HG03575 (cell line): Measurements from ENCODE around the gene DERL3.
"Not testable (repeated sequence)": the region's sequence is repeated elsewhere in the genome, so short reads cannot be mapped to it uniquely, and the experiment has no call there.

ENCODE experiments used
- ATAC-seq: cut with Tn5 transposase; IDR thresholded peaks from one replicate; pipeline ENCODE4 v1.9.1; 2021; ENCODE audit not compliant: unreplicated experiment, insufficient number of reproducible peaks, low FRiP score; ENCODE audit errors: extremely low read depth

DERL3 gene

DNA sequence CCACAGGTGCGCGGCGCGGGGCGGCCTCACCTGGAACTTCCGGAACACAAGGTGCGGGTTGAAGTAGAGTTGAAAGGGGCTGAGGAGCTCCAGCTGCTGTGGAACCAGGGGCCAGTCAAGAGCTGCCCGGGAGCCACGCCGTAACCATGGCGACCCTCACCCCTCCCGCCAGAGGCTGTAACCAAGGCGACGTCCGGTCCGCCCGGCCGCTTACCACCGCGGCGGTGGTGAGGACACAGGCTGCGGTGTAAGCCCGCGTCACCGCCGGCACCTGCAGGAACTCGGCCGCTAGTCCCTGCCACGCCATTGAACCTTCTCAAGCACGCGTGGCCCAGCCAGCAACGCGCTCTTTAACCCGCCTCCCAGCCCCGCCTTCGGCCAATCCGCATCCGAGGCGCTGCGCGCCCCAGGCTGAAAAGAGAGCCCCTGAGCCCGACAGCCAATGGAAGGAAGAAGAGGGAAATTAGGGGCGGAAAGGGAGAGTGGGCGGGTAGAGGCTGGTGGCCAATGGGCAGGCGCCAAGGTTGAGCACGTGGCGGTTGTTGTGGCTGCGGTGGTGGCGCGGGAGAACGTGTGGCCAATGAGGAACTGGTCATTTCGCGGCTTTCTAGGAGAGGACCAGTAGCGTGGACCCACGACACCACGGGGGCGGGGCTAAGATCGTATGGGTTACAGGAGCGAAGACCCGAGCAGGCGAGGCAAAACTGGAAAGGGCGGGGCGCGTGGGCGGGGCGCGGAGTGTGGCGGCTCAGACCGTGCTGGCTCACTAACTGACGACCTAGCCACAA lies at the start of gene DERL3:
Gene DERL3, minus strand, starts transcription at position 326 of the 788 bp plus-strand sequence. Its CDS starts 19 bp downstream, at position 307.
- no peak for ATAC-seq

DNA sequence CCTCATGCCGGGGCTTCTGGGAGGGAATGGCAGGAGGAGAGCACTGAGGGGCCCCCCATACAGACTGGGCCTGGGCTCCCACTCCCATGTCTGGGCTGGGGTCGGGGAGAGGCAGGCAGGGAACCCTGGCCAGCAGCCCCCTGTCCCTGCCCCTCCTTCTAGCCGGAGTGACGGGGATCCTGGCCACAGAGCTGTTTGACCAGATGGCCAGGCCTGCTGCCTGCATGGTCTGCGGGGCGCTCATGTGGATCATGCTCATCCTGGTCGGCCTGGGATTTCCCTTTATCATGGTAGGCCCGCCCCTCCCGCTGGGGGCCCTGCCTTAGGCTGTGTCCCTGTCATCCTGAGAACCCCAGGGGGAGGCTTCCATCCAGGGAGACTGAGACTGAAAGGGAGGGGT lies 45.3 kb upstream of the DERL3 start:
- ATAC-seq, result no peak

- ATAC-seq, result no peak
Measured at GRCh38 chr22:23883658-23884057, 44.9 kb upstream of the DERL3 start.

DNA sequence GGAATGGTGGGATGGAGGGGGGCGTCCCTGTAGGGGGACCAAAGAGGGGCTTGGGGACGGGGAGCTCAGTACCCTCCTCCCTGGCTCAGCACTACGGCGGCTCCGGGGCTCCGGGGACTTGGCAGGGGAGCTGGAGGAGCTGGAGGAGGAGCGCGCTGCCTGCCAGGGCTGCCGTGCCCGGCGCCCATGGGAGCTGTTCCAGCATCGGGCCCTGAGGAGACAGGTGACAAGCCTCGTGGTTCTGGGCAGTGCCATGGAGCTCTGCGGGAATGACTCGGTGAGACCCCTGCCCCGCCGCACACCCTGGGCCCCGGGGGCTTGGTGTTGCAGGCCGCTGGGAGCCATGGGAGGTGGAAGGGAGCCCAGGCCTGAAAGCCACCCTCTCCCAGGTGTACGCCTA lies 43.6 kb upstream of the DERL3 start:
- no peak for ATAC-seq

GRCh38 chr22:23878219-23878618 lies 39.4 kb upstream of the DERL3 start:
- ATAC-seq, result no peak

- no peak for ATAC-seq
Measured at GRCh38 chr22:23877566-23877965, 38.8 kb upstream of the DERL3 start.

- ATAC-seq, result no peak
Measured at GRCh38 chr22:23875801-23876200, 37.0 kb upstream of the DERL3 start.

DNA sequence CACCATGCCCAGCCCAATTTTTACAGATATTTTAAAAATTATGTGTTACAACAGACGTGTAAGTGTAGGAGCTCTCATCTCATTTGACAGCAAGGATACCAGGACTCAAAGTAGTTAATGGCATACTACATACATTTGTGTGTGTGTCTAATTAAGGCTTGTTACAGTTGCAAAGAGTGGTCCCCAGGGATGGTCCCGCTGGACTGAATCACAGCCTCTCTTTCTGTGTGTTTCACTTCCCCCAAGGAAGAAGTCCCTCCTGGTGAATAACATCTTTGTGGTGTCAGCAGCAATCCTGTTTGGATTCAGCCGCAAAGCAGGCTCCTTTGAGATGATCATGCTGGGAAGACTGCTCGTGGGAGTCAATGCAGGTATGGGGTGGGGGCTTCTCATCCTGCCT lies 36.1 kb upstream of the DERL3 start:
- no peak for ATAC-seq

DNA sequence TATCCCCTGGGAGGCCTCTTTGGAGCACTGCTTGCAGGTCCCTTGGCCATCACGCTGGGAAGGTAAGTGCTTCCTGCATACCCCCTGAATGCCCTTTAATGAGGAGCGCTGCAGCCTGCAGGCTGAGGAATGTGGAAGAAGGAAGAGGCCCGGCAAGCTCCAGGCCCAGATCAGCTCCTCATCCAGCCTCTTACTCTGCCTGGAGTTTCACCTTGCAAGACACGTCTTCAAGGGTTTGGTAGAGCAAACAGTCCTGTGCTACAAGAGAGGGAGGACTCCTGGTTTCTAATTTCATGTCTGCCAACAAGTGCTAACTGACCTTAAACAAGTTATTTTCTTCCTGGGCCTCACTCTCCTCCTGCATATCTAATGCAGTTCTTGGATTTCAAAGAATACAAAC lies 29.8 kb upstream of the DERL3 start:
- ATAC-seq, result no peak

- not testable (repeated sequence) for ATAC-seq
Measured at GRCh38 chr22:23864499-23865154, 25.8 kb upstream of the DERL3 start.

GRCh38 chr22:23862103-23862502 lies 23.3 kb upstream of the DERL3 start:
- ATAC-seq, result no peak

GRCh38 chr22:23860187-23860586 lies 21.4 kb upstream of the DERL3 start:
- not testable (repeated sequence) for ATAC-seq

DNA sequence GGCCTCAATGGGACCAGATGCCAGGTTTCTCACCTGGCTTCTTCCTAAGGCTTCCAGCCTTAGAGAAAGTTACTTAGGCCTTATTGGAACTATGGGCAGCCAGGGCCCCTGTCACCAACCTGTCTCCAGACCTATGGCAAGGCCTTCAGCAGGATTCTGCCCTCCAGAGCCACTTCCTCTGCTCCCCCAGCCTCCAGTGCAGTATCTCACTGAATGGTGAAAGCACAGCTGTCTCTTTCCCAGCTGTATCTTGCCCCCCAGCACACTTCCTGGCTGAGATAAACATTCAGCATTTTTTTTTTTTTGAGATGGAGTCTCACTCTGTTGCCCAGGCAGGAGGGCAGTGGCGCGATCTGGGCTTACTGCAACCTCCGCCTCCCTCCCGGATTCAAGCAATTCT lies 20.4 kb upstream of the DERL3 start:
- ATAC-seq, result no peak

GRCh38 chr22:23858484-23858815 lies 19.6 kb upstream of the DERL3 start:
- ATAC-seq, result no peak

GRCh38 chr22:23857606-23858483 lies 19.0 kb upstream of the DERL3 start, which contains the start of gene SLC2A11:
SLC2A11 (plus strand) TSS chr22:23857875; CDS start chr22:23858000, 125 bp downstream.
- ATAC-seq, result no peak

- ATAC-seq, result no peak
Measured at GRCh38 chr22:23856721-23857605, 18.2 kb upstream of the DERL3 start.

GRCh38 chr22:23850136-23850611 lies 11.4 kb upstream of the DERL3 start:
- no peak for ATAC-seq
